GM18517 (cell line): ENCODE data around the gene GPR15LG.
A peak's percentile ranks its signal among the peaks of the same experiment; 100 is the strongest.

Source experiments
- ATAC-seq: cut with Tn5 transposase; IDR thresholded peaks from one replicate; pipeline ENCODE4 v1.9.1; 2021; ENCODE audit warnings: mild to moderate bottlenecking, moderate library complexity; ENCODE audit not compliant: unreplicated experiment

Gene GPR15LG

GRCh38 chr10:84193327-84193726, 19.7 kb downstream of the GPR15LG start:
- no peak for ATAC-seq

- no peak for ATAC-seq
These were observed 20.3 kb downstream of the GPR15LG start for GRCh38 chr10:84193846-84194423.

- ATAC-seq, result peak; percentile 67
These were observed 20.9 kb downstream of the GPR15LG start, which contains the start of gene CDHR1 for GRCh38 chr10:84194424-84195043. Gene CDHR1, plus strand, starts transcription at chr10:84194537. Its CDS starts 224 bp downstream, at chr10:84194761.

GRCh38 chr10:84195044-84195830, 21.6 kb downstream of the GPR15LG start:
- ATAC-seq, result no peak

GRCh38 chr10:84196083-84196482, 22.5 kb downstream of the GPR15LG start:
- no peak for ATAC-seq

GRCh38 chr10:84196941-84197340, 23.3 kb downstream of the GPR15LG start:
- no peak for ATAC-seq

- ATAC-seq, result no peak
These were observed 24.0 kb downstream of the GPR15LG start for GRCh38 chr10:84197643-84198042.

GRCh38 chr10:84198206-84198915, 24.8 kb downstream of the GPR15LG start:
- ATAC-seq, result no peak

- ATAC-seq, result no peak
These were observed 27.1 kb downstream of the GPR15LG start for GRCh38 chr10:84200537-84201243.

GRCh38 chr10:84201244-84201606, 27.6 kb downstream of the GPR15LG start:
- no peak for ATAC-seq

- ATAC-seq, result no peak
These were observed 28.1 kb downstream of the GPR15LG start for GRCh38 chr10:84201682-84202081.

GRCh38 chr10:84202349-84202748, 28.7 kb downstream of the GPR15LG start:
- no peak for ATAC-seq

GRCh38 chr10:84204122-84204521, 30.5 kb downstream of the GPR15LG start:
- no peak for ATAC-seq

GRCh38 chr10:84204610-84205009, 31.0 kb downstream of the GPR15LG start:
- ATAC-seq, result no peak

GRCh38 chr10:84205049-84205852, 31.6 kb downstream of the GPR15LG start:
- peak; percentile 80 for ATAC-seq

- no peak for ATAC-seq
These were observed 32.4 kb downstream of the GPR15LG start for GRCh38 chr10:84205853-84206525.

GRCh38 chr10:84208023-84208422, 34.4 kb downstream of the GPR15LG start:
- no peak for ATAC-seq

GRCh38 chr10:84211566-84211965, 38.0 kb downstream of the GPR15LG start:
- no peak for ATAC-seq

GRCh38 chr10:84212014-84212413, 38.4 kb downstream of the GPR15LG start:
- no peak for ATAC-seq
